GM18517 (cell line): ENCODE results near the gene SYT15B.
A peak's percentile ranks its signal among the peaks of the same experiment; 100 is the strongest.
"Not testable (repeated sequence)": the region's sequence is repeated elsewhere in the genome, so short reads cannot be mapped to it uniquely, and the experiment has no call there.

ENCODE experiments used
- ATAC-seq: cut with Tn5 transposase; IDR thresholded peaks from one replicate; pipeline ENCODE4 v1.9.1; 2021; ENCODE audit warnings: mild to moderate bottlenecking, moderate library complexity; ENCODE audit not compliant: unreplicated experiment

SYT15B gene

GRCh38 chr10:47763554-47764175, at the start of gene SYT15B:
SYT15B (minus strand) TSS chr10:47763592; CDS start chr10:47762640, 952 bp downstream.
- ATAC-seq: not testable (repeated sequence)

- ATAC-seq: not testable (repeated sequence)
Observed at GRCh38 chr10:47779590-47779989, 16.2 kb upstream of the SYT15B start.

- ATAC-seq: not testable (repeated sequence)
Observed at GRCh38 chr10:47775361-47776231, 12.2 kb upstream of the SYT15B start.

- ATAC-seq: not testable (repeated sequence)
Observed at GRCh38 chr10:47770745-47771144, 7.4 kb upstream of the SYT15B start.

GRCh38 chr10:47768578-47769115, 5.3 kb upstream of the SYT15B start:
- not testable (repeated sequence) for ATAC-seq

- not testable (repeated sequence) for ATAC-seq
Observed at GRCh38 chr10:47768085-47768484, 4.7 kb upstream of the SYT15B start.

GRCh38 chr10:47767236-47767635, 3.8 kb upstream of the SYT15B start:
- not testable (repeated sequence) for ATAC-seq

GRCh38 chr10:47765232-47765631, 1.8 kb upstream of the SYT15B start:
- ATAC-seq: not testable (repeated sequence)

- ATAC-seq: not testable (repeated sequence)
Observed at GRCh38 chr10:47762674-47763553, 478 bp downstream of the SYT15B start.

GRCh38 chr10:47758855-47759254, 4.5 kb downstream of the SYT15B start:
- not testable (repeated sequence) for ATAC-seq

GRCh38 chr10:47756169-47756568, 7.2 kb downstream of the SYT15B start:
- not testable (repeated sequence) for ATAC-seq

GRCh38 chr10:47753871-47754270, 9.5 kb downstream of the SYT15B start:
- not testable (repeated sequence) for ATAC-seq

- ATAC-seq: not testable (repeated sequence)
Observed at GRCh38 chr10:47753176-47753575, 10.2 kb downstream of the SYT15B start.

GRCh38 chr10:47751821-47752220, 11.6 kb downstream of the SYT15B start:
- not testable (repeated sequence) for ATAC-seq

GRCh38 chr10:47750360-47750759, 13.0 kb downstream of the SYT15B start:
- not testable (repeated sequence) for ATAC-seq

- ATAC-seq: not testable (repeated sequence)
Observed at GRCh38 chr10:47746780-47747376, 16.5 kb downstream of the SYT15B start.

- ATAC-seq: not testable (repeated sequence)
Observed at GRCh38 chr10:47744881-47745280, 18.5 kb downstream of the SYT15B start.

GRCh38 chr10:47743611-47744550, 19.5 kb downstream of the SYT15B start:
- ATAC-seq: peak; percentile 79

GRCh38 chr10:47740868-47741267, 22.5 kb downstream of the SYT15B start:
- peak; percentile 72 for ATAC-seq
